HFFc6 (cell line): ENCODE results near the gene INSC. TPM values are rescaled to one million over a fixed set of nuclear protein-coding genes. Genes with fewer than 3 reads are reported as not detected.

ENCODE experiments used
- DNase-seq: peaks from one replicate; pipeline ENCODE4 v3.0.0-alpha.2; 2018
- H3K27ac Mint-ChIP-seq: 2 replicates; pipeline ENCODE4 v1.8.0; 2020; ENCODE audit warnings: mild to moderate bottlenecking, mixed read lengths
- H3K27me3 Mint-ChIP-seq: 2 replicates; pipeline ENCODE4 v1.8.0; 2021; ENCODE audit warnings: mild to moderate bottlenecking, moderate library complexity, mixed read lengths; ENCODE audit not compliant: insufficient read depth
- H3K36me3 Mint-ChIP-seq: 2 replicates; pipeline ENCODE4 v1.8.0; 2021; ENCODE audit warnings: low read depth, mixed read lengths
- H3K4me1 Mint-ChIP-seq: 2 replicates; pipeline ENCODE4 v1.8.0; 2020; ENCODE audit warnings: low read depth, mixed read lengths
- H3K4me3 Mint-ChIP-seq: 2 replicates; pipeline ENCODE4 v1.8.0; 2020; ENCODE audit warnings: mild to moderate bottlenecking, moderate library complexity, mixed read lengths
- H3K9me3 Mint-ChIP-seq: 2 replicates; pipeline ENCODE4 v1.8.0; 2020; ENCODE audit warnings: mild to moderate bottlenecking, mixed read lengths
- CTCF ChIP-seq: fragments of 200-600 bp; sonication (generic); IDR thresholded peaks from 2 replicates; pipeline ENCODE4 v1.5.0; 2021; ENCODE audit warnings: antibody characterized with exemption, mild to moderate bottlenecking
- total RNA-seq, 6 experiments: library from RNA; stranded (reverse); fragmentation: NEBNext Ultra II Directional; extraction: Animal tissue kit (Norgen Biotek cat#: 25700); gene quantifications; 2 replicates in 1 of 6; 3 replicates in 5 of 6; pipeline ENCODE4 v1.2.3, GENCODE V29; 2021

The INSC gene
- total RNA-seq, 6 experiments from 2014 or later = 0.08 to 0.43 (median 0.16) TPM

GRCh38 chr11:15149050-15149449, 34.3 kb downstream of the INSC start:
- peaks cover 42% of the 10 kb centered on the region for H3K4me1 Mint-ChIP-seq
- H3K4me3 Mint-ChIP-seq = no peak overlapping the region
- 0 out of 2 replicates have a peak, but pooled peaks cover 4% of the 10 kb centered on the region for H3K36me3 Mint-ChIP-seq
- H3K9me3 Mint-ChIP-seq = no peaks in the 10 kb centered on the region
- DNase-seq = no peak
- H3K27ac Mint-ChIP-seq = no peak overlapping the region
- no peak for TF ChIP-seq CTCF
- H3K27me3 Mint-ChIP-seq = no peaks in the 10 kb centered on the region; the same call in 1 of the 2 replicates

- TF ChIP-seq CTCF = no peak
- no peak overlapping the region for H3K27ac Mint-ChIP-seq
- H3K36me3 Mint-ChIP-seq = 0 out of 2 replicates have a peak, but pooled peaks cover 4% of the 10 kb centered on the region
Observed at GRCh38 chr11:15150507-15150906, 35.8 kb downstream of the INSC start.

GRCh38 chr11:15153231-15153630, 38.5 kb downstream of the INSC start:
- no peak for DNase-seq
- TF ChIP-seq CTCF = no peak
- Mint-ChIP-seq H3K27ac (no peak overlapping the region), H3K36me3 (0 out of 2 replicates have a peak, but pooled peaks cover 4% of the 10 kb centered on the region), H3K9me3 (no peaks in the 10 kb centered on the region), H3K27me3 (no peaks in the 10 kb centered on the region; the same call in 1 of the 2 replicates), H3K4me1 (peaks cover 17% of the 10 kb centered on the region), H3K4me3 (no peak overlapping the region)

More at GRCh38 chr11:15150507-15150906, 35.8 kb downstream of the INSC start:
- Mint-ChIP-seq H3K4me3 (no peak overlapping the region), H3K27me3 (no peaks in the 10 kb centered on the region; the same call in 1 of the 2 replicates), H3K4me1 (peaks cover 29% of the 10 kb centered on the region), H3K9me3 (no peaks in the 10 kb centered on the region)
- no peak for DNase-seq

GRCh38 chr11:15157181-15157580, 42.5 kb downstream of the INSC start:
- Mint-ChIP-seq H3K36me3 (0 out of 2 replicates have a peak, but pooled peaks cover 4% of the 10 kb centered on the region), H3K27me3 (no peaks in the 10 kb centered on the region; the same call in 1 of the 2 replicates), H3K4me1 (peaks cover 48% of the 10 kb centered on the region), H3K27ac (peak overlapping the region; percentile 91), H3K4me3 (peak overlapping the region; percentile 69), H3K9me3 (no peaks in the 10 kb centered on the region)
- peak; percentile 88 for DNase-seq
- TF ChIP-seq CTCF = no peak

GRCh38 chr11:15157606-15158137, 42.9 kb downstream of the INSC start:
- Mint-ChIP-seq H3K27ac (peak overlapping the region; percentile 91), H3K4me1 (peaks cover 52% of the 10 kb centered on the region), H3K27me3 (no peaks in the 10 kb centered on the region; the same call in 1 of the 2 replicates), H3K36me3 (0 out of 2 replicates have a peak, but pooled peaks cover under 1% of the 10 kb centered on the region), H3K9me3 (no peaks in the 10 kb centered on the region), H3K4me3 (peak overlapping the region; percentile 71)
- DNase-seq = no peak
- TF ChIP-seq CTCF = no peak
